ENCODE measurements around the gene TNNI2.

TNNI2 gene

GRCh38 chr11:1883346-1884302 is 44.8 kb downstream of the TNNI2 start:
- TF ChIP-seq EP300 (IDR thresholded peaks at IDR 0.05; ENCODE audit: borderline replicate concordance) (no peak), ZBTB7A (IDR thresholded peaks at IDR 0.05; ENCODE audit: low read depth) (no peak), NFIC (IDR thresholded peaks at IDR 0.05) (no peak), TAF1 (IDR thresholded peaks at IDR 0.05; ENCODE audit: low read depth) (no peak), CREB1 (IDR thresholded peaks at IDR 0.05; ENCODE audit: low read depth) (no peak), FOXM1 (IDR thresholded peaks at IDR 0.05; ENCODE audit: borderline replicate concordance, low read depth) (no peak), MAX (IDR thresholded peaks at IDR 0.05) (no peak), EGR1 (IDR thresholded peaks at IDR 0.05) (no peak), USF1 (IDR thresholded peaks at IDR 0.05) (no peak), TCF12 (IDR thresholded peaks at IDR 0.05; ENCODE audit: low read depth) (no peak), CEBPB (IDR thresholded peaks at IDR 0.05) (no peak), RAD21 (IDR thresholded peaks at IDR 0.05; ENCODE audit: low read depth) (no peak), YY1 (IDR thresholded peaks at IDR 0.05; ENCODE audit: low read depth) (no peak), TEAD4 (IDR thresholded peaks at IDR 0.05) (no peak), REST (IDR thresholded peaks at IDR 0.05; ENCODE audit: low read depth) (no peak)

GRCh38 chr11:1884303-1884700 is 45.5 kb downstream of the TNNI2 start:
- no peak for TF ChIP-seq FOXM1 (IDR thresholded peaks at IDR 0.05; ENCODE audit: borderline replicate concordance, low read depth)
- TF ChIP-seq TCF12 (IDR thresholded peaks at IDR 0.05; ENCODE audit: low read depth), result no peak
- TF ChIP-seq NFIC (IDR thresholded peaks at IDR 0.05), result no peak
- TF ChIP-seq TEAD4 (IDR thresholded peaks at IDR 0.05), result no peak
- TF ChIP-seq TAF1 (IDR thresholded peaks at IDR 0.05; ENCODE audit: low read depth), result no peak
- TF ChIP-seq USF1 (IDR thresholded peaks at IDR 0.05), result no peak
- TF ChIP-seq YY1 (IDR thresholded peaks at IDR 0.05; ENCODE audit: low read depth), result no peak
- TF ChIP-seq CREB1 (IDR thresholded peaks at IDR 0.05; ENCODE audit: low read depth), result no peak
- no peak for TF ChIP-seq RAD21 (IDR thresholded peaks at IDR 0.05; ENCODE audit: low read depth)
- TF ChIP-seq CEBPB (IDR thresholded peaks at IDR 0.05), result no peak

- TF ChIP-seq RAD21 (IDR thresholded peaks at IDR 0.05; ENCODE audit: low read depth) (no peak), FOXM1 (IDR thresholded peaks at IDR 0.05; ENCODE audit: borderline replicate concordance, low read depth) (no peak), NFIC (IDR thresholded peaks at IDR 0.05) (no peak), TCF12 (IDR thresholded peaks at IDR 0.05; ENCODE audit: low read depth) (no peak), EP300 (IDR thresholded peaks at IDR 0.05; ENCODE audit: borderline replicate concordance) (no peak), TAF1 (IDR thresholded peaks at IDR 0.05; ENCODE audit: low read depth) (no peak), CREB1 (IDR thresholded peaks at IDR 0.05; ENCODE audit: low read depth) (no peak), REST (IDR thresholded peaks at IDR 0.05; ENCODE audit: low read depth) (no peak)
Observed at GRCh38 chr11:1887451-1888346, 48.9 kb downstream of the TNNI2 start.

- TF ChIP-seq TCF12 (IDR thresholded peaks at IDR 0.05; ENCODE audit: low read depth) (no peak), YY1 (IDR thresholded peaks at IDR 0.05; ENCODE audit: low read depth) (no peak), ZBTB7A (IDR thresholded peaks at IDR 0.05; ENCODE audit: low read depth) (no peak), REST (IDR thresholded peaks at IDR 0.05; ENCODE audit: low read depth) (no peak), EGR1 (IDR thresholded peaks at IDR 0.05) (no peak), USF1 (IDR thresholded peaks at IDR 0.05) (no peak), TEAD4 (IDR thresholded peaks at IDR 0.05) (no peak), FOXM1 (IDR thresholded peaks at IDR 0.05; ENCODE audit: borderline replicate concordance, low read depth) (no peak), NFIC (IDR thresholded peaks at IDR 0.05) (no peak), CEBPB (IDR thresholded peaks at IDR 0.05) (no peak), TAF1 (IDR thresholded peaks at IDR 0.05; ENCODE audit: low read depth) (no peak), CREB1 (IDR thresholded peaks at IDR 0.05; ENCODE audit: low read depth) (no peak), MAX (IDR thresholded peaks at IDR 0.05) (no peak), RAD21 (IDR thresholded peaks at IDR 0.05; ENCODE audit: low read depth) (no peak), EP300 (IDR thresholded peaks at IDR 0.05; ENCODE audit: borderline replicate concordance) (no peak)
Observed at GRCh38 chr11:1888347-1888753, 49.6 kb downstream of the TNNI2 start.
